ENCODE measurements around the gene MRPS2. TPM values are rescaled to one million over a fixed set of nuclear protein-coding genes. Genes with fewer than 3 reads are reported as not detected.

The MRPS2 gene
- polyA plus RNA-seq, 1 donor from 2014 or later: 20.1 TPM

- H3K9me2 ChIP-seq (ENCODE audit: insufficient read depth, low read length): no peaks in the 10 kb centered on the region
- no peaks in the 10 kb centered on the region for H3F3A ChIP-seq (ENCODE audit: insufficient read depth, low read length, poor library complexity, severe bottlenecking)
- H3K36me3 ChIP-seq (ENCODE audit: insufficient read depth, low read length): no peaks in the 10 kb centered on the region
- H3K9me3 ChIP-seq (ENCODE audit: low read length): no peaks in the 10 kb centered on the region
- no peaks in the 10 kb centered on the region for H3K79me2 ChIP-seq (replicated peaks; ENCODE audit: insufficient read depth, low read length)
- H3K27me3 ChIP-seq (ENCODE audit: insufficient read depth, low read depth, low read length): no peaks in the 10 kb centered on the region
- TF ChIP-seq, protein P1, sequence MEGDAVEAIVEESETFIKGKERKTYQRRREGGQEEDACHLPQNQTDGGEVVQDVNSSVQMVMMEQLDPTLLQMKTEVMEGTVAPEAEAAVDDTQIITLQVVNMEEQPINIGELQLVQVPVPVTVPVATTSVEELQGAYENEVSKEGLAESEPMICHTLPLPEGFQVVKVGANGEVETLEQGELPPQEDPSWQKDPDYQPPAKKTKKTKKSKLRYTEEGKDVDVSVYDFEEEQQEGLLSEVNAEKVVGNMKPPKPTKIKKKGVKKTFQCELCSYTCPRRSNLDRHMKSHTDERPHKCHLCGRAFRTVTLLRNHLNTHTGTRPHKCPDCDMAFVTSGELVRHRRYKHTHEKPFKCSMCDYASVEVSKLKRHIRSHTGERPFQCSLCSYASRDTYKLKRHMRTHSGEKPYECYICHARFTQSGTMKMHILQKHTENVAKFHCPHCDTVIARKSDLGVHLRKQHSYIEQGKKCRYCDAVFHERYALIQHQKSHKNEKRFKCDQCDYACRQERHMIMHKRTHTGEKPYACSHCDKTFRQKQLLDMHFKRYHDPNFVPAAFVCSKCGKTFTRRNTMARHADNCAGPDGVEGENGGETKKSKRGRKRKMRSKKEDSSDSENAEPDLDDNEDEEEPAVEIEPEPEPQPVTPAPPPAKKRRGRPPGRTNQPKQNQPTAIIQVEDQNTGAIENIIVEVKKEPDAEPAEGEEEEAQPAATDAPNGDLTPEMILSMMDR (IDR thresholded peaks at IDR 0.05; ENCODE audit: poor library complexity, severe bottlenecking): no peak
- TF ChIP-seq REST (IDR thresholded peaks at IDR 0.05; ENCODE audit: borderline replicate concordance) (no peak), TAF1 (IDR thresholded peaks at IDR 0.05; ENCODE audit: low read depth) (no peak), RAD21 (conservative IDR thresholded peaks at IDR 0.05) (no peak), SMC3 (conservative IDR thresholded peaks at IDR 0.05; ENCODE audit: poor library complexity) (no peak), MXI1 (conservative IDR thresholded peaks at IDR 0.05; ENCODE audit: poor library complexity, severe bottlenecking) (no peak), EZH2 (IDR thresholded peaks at IDR 0.05; ENCODE audit: borderline replicate concordance, insufficient read depth, low read length, poor library complexity, severe bottlenecking) (no peak), EP300 (conservative IDR thresholded peaks at IDR 0.05; ENCODE audit: poor library complexity, severe bottlenecking) (no peak), POLR2AphosphoS5 (IDR thresholded peaks at IDR 0.05) (no peak)
- no peak overlapping the region for H3K27ac ChIP-seq (ENCODE audit: low read length)
- H3K4me3 ChIP-seq (ENCODE audit: low read length): no peak overlapping the region
- H2AFZ ChIP-seq (ENCODE audit: low read depth, low read length): no peak overlapping the region
- no peak overlapping the region for H3K9ac ChIP-seq (ENCODE audit: low read length)
- H4K20me1 ChIP-seq (ENCODE audit: insufficient read depth): no peaks in the 10 kb centered on the region
- no peak overlapping the region for H3K4me2 ChIP-seq (ENCODE audit: low read length)
Measured at GRCh38 chr9:135526089-135526729, 25.7 kb downstream of the MRPS2 start.

DNA sequence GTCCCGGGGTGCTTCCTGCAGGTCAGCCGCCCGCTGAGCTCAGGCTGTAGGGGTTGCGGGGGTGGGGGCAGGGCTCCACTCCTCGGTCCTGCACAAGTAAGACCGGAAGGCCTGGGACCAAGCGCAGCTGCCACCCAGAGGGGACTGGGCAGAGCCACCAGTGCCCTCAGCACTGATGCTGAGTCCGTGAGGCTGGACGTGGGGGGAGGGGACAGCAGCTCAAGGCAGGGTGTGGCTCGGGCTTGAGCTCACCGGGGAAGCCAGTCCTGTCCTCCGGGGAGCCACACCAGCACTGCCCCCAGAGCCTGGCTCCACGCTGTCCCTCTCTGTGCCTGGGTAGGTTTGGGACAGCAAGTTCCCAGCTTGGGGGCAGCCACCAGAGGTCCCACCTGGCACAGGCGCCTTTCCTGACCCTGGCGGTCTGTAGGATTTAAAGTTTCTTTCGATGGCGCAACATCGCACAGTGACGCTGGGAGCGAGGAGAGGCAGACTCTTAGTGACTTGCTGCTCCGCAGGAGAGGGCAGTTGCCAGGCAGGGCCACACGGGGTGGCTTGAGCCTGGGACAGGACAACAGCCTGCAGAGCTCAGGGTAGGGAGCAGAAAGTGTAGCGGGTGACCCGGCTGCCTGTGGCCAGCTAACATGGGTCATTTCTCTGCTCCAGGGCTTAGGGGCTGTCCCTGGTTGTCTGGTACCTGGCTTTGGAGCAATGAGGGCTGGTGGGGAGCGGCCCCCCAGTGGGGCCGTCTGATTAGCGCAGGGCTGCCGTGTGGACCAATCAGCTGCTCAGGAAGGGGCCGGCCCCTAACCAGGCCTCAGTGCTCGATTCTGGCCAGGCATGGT lies 26.5 kb downstream of the MRPS2 start:
- Histone ChIP-seq H3K9me2 (ENCODE audit: insufficient read depth, low read length) (no peaks in the 10 kb centered on the region), H2AFZ (ENCODE audit: low read depth, low read length) (no peak overlapping the region), H3F3A (ENCODE audit: insufficient read depth, low read length, poor library complexity, severe bottlenecking) (no peaks in the 10 kb centered on the region), H3K36me3 (ENCODE audit: insufficient read depth, low read length) (no peaks in the 10 kb centered on the region), H3K9ac (ENCODE audit: low read length) (no peak overlapping the region), H3K9me3 (ENCODE audit: low read length) (no peaks in the 10 kb centered on the region), H4K20me1 (ENCODE audit: insufficient read depth) (no peaks in the 10 kb centered on the region), H3K27me3 (ENCODE audit: insufficient read depth, low read depth, low read length) (no peaks in the 10 kb centered on the region), H3K27ac (ENCODE audit: low read length) (no peak overlapping the region), H3K4me2 (ENCODE audit: low read length) (no peak overlapping the region), H3K4me3 (ENCODE audit: low read length) (no peak overlapping the region), H3K79me2 (replicated peaks; ENCODE audit: insufficient read depth, low read length) (no peaks in the 10 kb centered on the region)
- TF ChIP-seq POLR2AphosphoS5 (IDR thresholded peaks at IDR 0.05) (no peak), TAF1 (IDR thresholded peaks at IDR 0.05; ENCODE audit: low read depth) (no peak), SMC3 (conservative IDR thresholded peaks at IDR 0.05; ENCODE audit: poor library complexity) (no peak), EZH2 (IDR thresholded peaks at IDR 0.05; ENCODE audit: borderline replicate concordance, insufficient read depth, low read length, poor library complexity, severe bottlenecking) (no peak), MXI1 (conservative IDR thresholded peaks at IDR 0.05; ENCODE audit: poor library complexity, severe bottlenecking) (no peak), RAD21 (conservative IDR thresholded peaks at IDR 0.05) (no peak), EP300 (conservative IDR thresholded peaks at IDR 0.05; ENCODE audit: poor library complexity, severe bottlenecking) (no peak), REST (IDR thresholded peaks at IDR 0.05; ENCODE audit: borderline replicate concordance) (no peak)
- TF ChIP-seq, protein P1 (IDR thresholded peaks at IDR 0.05; ENCODE audit: poor library complexity, severe bottlenecking): no peak

Measured in neural cell (in vitro differentiated cells).